ENCODE measurements around the gene TXNRD2. TPM values are rescaled to one million over a fixed set of nuclear protein-coding genes. Genes with fewer than 3 reads are reported as not detected.

TXNRD2 gene
- total RNA-seq, 1 donor from 2014 or later = 5.8 TPM

GRCh38 chr22:19903031-19903430, 38.6 kb downstream of the TXNRD2 start:
- TF ChIP-seq CTCF (conservative IDR thresholded peaks at IDR 0.05; ENCODE audit: low read depth, low read length) = no peak
- no peak overlapping the region for H3K4me3 ChIP-seq (ENCODE audit: low read depth, low read length)
- DNase-seq (ENCODE audit: low read depth) = no peak

GRCh38 chr22:19902245-19902715, 39.3 kb downstream of the TXNRD2 start:
- DNase-seq (ENCODE audit: low read depth) = no peak

GRCh38 chr22:19901577-19902244, 39.9 kb downstream of the TXNRD2 start:
- no peak for TF ChIP-seq CTCF (conservative IDR thresholded peaks at IDR 0.05; ENCODE audit: low read depth, low read length)
- no peak overlapping the region for H3K4me3 ChIP-seq (ENCODE audit: low read depth, low read length)
- no peak for DNase-seq (ENCODE audit: low read depth)

More at GRCh38 chr22:19902245-19902715, 39.3 kb downstream of the TXNRD2 start:
- no peak for TF ChIP-seq CTCF (conservative IDR thresholded peaks at IDR 0.05; ENCODE audit: low read depth, low read length)
- no peak overlapping the region for H3K4me3 ChIP-seq (ENCODE audit: low read depth, low read length)

GRCh38 chr22:19900707-19901436, 40.7 kb downstream of the TXNRD2 start:
- DNase-seq (ENCODE audit: low read depth) = no peak

GRCh38 chr22:19898831-19899567, 42.6 kb downstream of the TXNRD2 start:
- no peak overlapping the region for H3K4me3 ChIP-seq (ENCODE audit: low read depth, low read length)
- TF ChIP-seq CTCF (conservative IDR thresholded peaks at IDR 0.05; ENCODE audit: low read depth, low read length) = no peak

More at GRCh38 chr22:19900707-19901436, 40.7 kb downstream of the TXNRD2 start:
- TF ChIP-seq CTCF (conservative IDR thresholded peaks at IDR 0.05; ENCODE audit: low read depth, low read length) = no peak
- no peak overlapping the region for H3K4me3 ChIP-seq (ENCODE audit: low read depth, low read length)

GRCh38 chr22:19898145-19898544, 43.5 kb downstream of the TXNRD2 start:
- DNase-seq (ENCODE audit: low read depth) = no peak
- no peak for TF ChIP-seq CTCF (conservative IDR thresholded peaks at IDR 0.05; ENCODE audit: low read depth, low read length)

More at GRCh38 chr22:19898831-19899567, 42.6 kb downstream of the TXNRD2 start:
- no peak for DNase-seq (ENCODE audit: low read depth)

More at GRCh38 chr22:19898145-19898544, 43.5 kb downstream of the TXNRD2 start:
- no peak overlapping the region for H3K4me3 ChIP-seq (ENCODE audit: low read depth, low read length)
